Neural cell (in vitro differentiated cells): ENCODE measurements around the gene AVPR1B. TPM values are rescaled to one million over a fixed set of nuclear protein-coding genes. Genes with fewer than 3 reads are reported as not detected.

ENCODE experiments used
- H2AFZ ChIP-seq: fragments of 200-600, 300-800 bp; sonication (generic), shearing (Covaris generic); 2 replicates; pipeline ENCODE4 v1.6.0; 2014; ENCODE audit warnings: low read depth, mild to moderate bottlenecking, antibody characterized with exemption, low read length, moderate library complexity
- H3F3A ChIP-seq: fragments of 200-600 bp; shearing (Covaris generic); 2 replicates; pipeline ENCODE4 v1.6.1; 2016; ENCODE audit warnings: mild to moderate bottlenecking, moderate library complexity, mixed read lengths, antibody characterized with exemption, low read length; ENCODE audit not compliant: insufficient read depth, poor library complexity, severe bottlenecking
- H3K27ac ChIP-seq: fragments of 200-600, 300-800 bp; sonication (generic), shearing (Covaris generic); 2 replicates; pipeline ENCODE4 v1.5.1; 2014; ENCODE audit warnings: mild to moderate bottlenecking, low read length, moderate library complexity
- H3K27me3 ChIP-seq: fragments of 300-800, 200-600 bp; sonication (generic), shearing (Covaris generic); 2 replicates; pipeline ENCODE4 v1.6.0; 2014; ENCODE audit warnings: mild to moderate bottlenecking, low read depth, low read length, moderate library complexity; ENCODE audit not compliant: insufficient read depth
- H3K36me3 ChIP-seq: fragments of 300-800, 200-600 bp; sonication (generic), shearing (Covaris generic); 2 replicates; pipeline ENCODE4 v1.5.1; 2014; ENCODE audit warnings: mild to moderate bottlenecking, antibody characterized with exemption, low read length, moderate library complexity; ENCODE audit not compliant: insufficient read depth
- H3K4me2 ChIP-seq: fragments of 300-800, 200-600 bp; sonication (generic), shearing (Covaris generic); 2 replicates; pipeline ENCODE4 v1.6.0; 2014; ENCODE audit warnings: mild to moderate bottlenecking, low read length
- H3K4me3 ChIP-seq: fragments of 300-800, 200-600 bp; sonication (generic), shearing (Covaris generic); 2 replicates; pipeline ENCODE4 v1.5.1; 2014; ENCODE audit warnings: mild to moderate bottlenecking, low read length, moderate library complexity
- H3K79me2 ChIP-seq: fragments of 200-600 bp; shearing (Covaris generic); replicated peaks from 2 replicates; pipeline ENCODE4 v1.6.0; 2014; ENCODE audit warnings: mild to moderate bottlenecking, low read length, moderate library complexity; ENCODE audit not compliant: insufficient read depth
- H3K9ac ChIP-seq: fragments of 300-800, 200-600 bp; sonication (generic), shearing (Covaris generic); 2 replicates; pipeline ENCODE4 v1.6.1; 2016; ENCODE audit warnings: mild to moderate bottlenecking, low read length, mixed read lengths
- H3K9me2 ChIP-seq: fragments of 200-600 bp; shearing (Covaris generic); 2 replicates; pipeline ENCODE4 v1.6.1; 2016; ENCODE audit warnings: mild to moderate bottlenecking, low read length, mixed read lengths; ENCODE audit not compliant: insufficient read depth
- H3K9me3 ChIP-seq: fragments of 200-600, 300-800 bp; sonication (generic), shearing (Covaris generic); 2 replicates; pipeline ENCODE4 v1.6.1; 2016; ENCODE audit warnings: mild to moderate bottlenecking, mixed run types, low read length, moderate library complexity, mixed read lengths
- H4K20me1 ChIP-seq: fragments of 200-600 bp; shearing (Covaris generic); 2 replicates; pipeline ENCODE4 v1.6.1; 2016; ENCODE audit warnings: mild to moderate bottlenecking, mixed run types; ENCODE audit not compliant: insufficient read depth
- CTCF ChIP-seq: fragments of 450-650 bp; IDR thresholded peaks from 2 replicates; pipeline ENCODE4 v1.5.1; 2014; ENCODE audit warnings: antibody characterized with exemption, mild to moderate bottlenecking, moderate library complexity; ENCODE audit not compliant: poor library complexity, severe bottlenecking
- EP300 ChIP-seq: fragments of 450-650 bp; conservative IDR thresholded peaks from 2 replicates; pipeline ENCODE4 v1.6.1; 2014; ENCODE audit warnings: antibody characterized with exemption, mild to moderate bottlenecking, moderate library complexity; ENCODE audit not compliant: poor library complexity, severe bottlenecking
- MXI1 ChIP-seq: fragments of 450-650 bp; conservative IDR thresholded peaks from 2 replicates; pipeline ENCODE4 v1.6.1; 2014; ENCODE audit warnings: antibody characterized with exemption, mild to moderate bottlenecking; ENCODE audit not compliant: poor library complexity, severe bottlenecking
- POLR2AphosphoS5 ChIP-seq: IDR thresholded peaks from 2 replicates; pipeline ENCODE4 v1.6.1; 2012
- RAD21 ChIP-seq: fragments of 450-650 bp; conservative IDR thresholded peaks from 2 replicates; pipeline ENCODE4 v1.6.1; 2014; ENCODE audit warnings: antibody characterized with exemption, mild to moderate bottlenecking, moderate library complexity
- REST ChIP-seq: IDR thresholded peaks from 2 replicates; pipeline ENCODE4 v1.6.1; 2012; ENCODE audit warnings: borderline replicate concordance
- SMC3 ChIP-seq: fragments of 450-650 bp; conservative IDR thresholded peaks from 2 replicates; pipeline ENCODE4 v1.6.1; 2014; ENCODE audit warnings: antibody characterized with exemption, mild to moderate bottlenecking, moderate library complexity; ENCODE audit not compliant: poor library complexity
- TAF1 ChIP-seq: IDR thresholded peaks from 2 replicates; pipeline ENCODE4 v1.6.1; 2012; ENCODE audit warnings: low read depth
- polyA plus RNA-seq: library from polyadenylated mRNA; depleted of rRNA; stranded (reverse); fragments of >200 nt; gene quantifications from 2 replicates; pipeline ENCODE4 v1.2.3, GENCODE V29; 2014

Gene AVPR1B
- polyA plus RNA-seq, 1 donor from 2014 or later = not detected

DNA sequence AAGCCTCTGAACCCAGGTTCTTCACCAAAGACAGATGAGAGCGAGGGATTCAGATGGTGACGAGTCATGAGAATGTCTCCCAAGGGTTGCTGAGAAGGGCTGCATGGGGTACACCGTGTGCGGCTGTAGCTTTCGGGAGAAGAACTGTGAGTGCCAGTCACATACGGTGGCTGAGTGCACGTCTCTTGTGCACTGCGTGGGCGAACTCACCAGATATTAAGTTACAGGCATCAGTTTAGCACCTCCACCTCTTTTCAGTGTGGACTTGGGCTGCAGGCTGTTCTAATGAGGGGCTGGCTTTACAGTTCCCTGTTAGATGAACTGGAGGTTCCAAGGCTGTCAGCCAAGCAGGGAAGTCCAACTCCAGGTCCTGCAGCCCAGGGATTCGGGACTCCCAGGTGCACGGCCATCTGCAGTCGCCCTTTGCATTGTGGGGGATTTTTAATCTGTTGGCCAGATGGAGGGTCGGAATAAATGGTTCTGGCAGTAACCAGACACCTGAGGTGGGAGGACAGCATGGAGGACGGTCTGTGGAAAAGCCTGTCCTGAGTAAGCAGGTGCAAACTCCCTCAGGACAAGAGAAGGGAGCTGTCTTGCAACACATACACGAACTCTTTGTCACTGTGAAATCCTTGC, 26.5 kb upstream of the AVPR1B start:
- H3K4me2 ChIP-seq = no peak overlapping the region
- H3K27me3 ChIP-seq = no peaks in the 10 kb centered on the region
- no peak overlapping the region for H3K9ac ChIP-seq
- H3K9me2 ChIP-seq = no peaks in the 10 kb centered on the region
- H3K27ac ChIP-seq = no peak overlapping the region
- no peak overlapping the region for H3K4me3 ChIP-seq
- no peaks in the 10 kb centered on the region for H4K20me1 ChIP-seq
- H3K36me3 ChIP-seq = no peaks in the 10 kb centered on the region
- H3K9me3 ChIP-seq = peaks cover 5% of the 10 kb centered on the region
- H3K79me2 ChIP-seq = no peaks in the 10 kb centered on the region
- no peaks in the 10 kb centered on the region for H3F3A ChIP-seq
- no peak overlapping the region for H2AFZ ChIP-seq
- TF ChIP-seq EP300 (no peak), POLR2AphosphoS5 (no peak), REST (no peak), SMC3 (no peak), RAD21 (no peak), MXI1 (no peak), CTCF (no peak), TAF1 (no peak)

DNA sequence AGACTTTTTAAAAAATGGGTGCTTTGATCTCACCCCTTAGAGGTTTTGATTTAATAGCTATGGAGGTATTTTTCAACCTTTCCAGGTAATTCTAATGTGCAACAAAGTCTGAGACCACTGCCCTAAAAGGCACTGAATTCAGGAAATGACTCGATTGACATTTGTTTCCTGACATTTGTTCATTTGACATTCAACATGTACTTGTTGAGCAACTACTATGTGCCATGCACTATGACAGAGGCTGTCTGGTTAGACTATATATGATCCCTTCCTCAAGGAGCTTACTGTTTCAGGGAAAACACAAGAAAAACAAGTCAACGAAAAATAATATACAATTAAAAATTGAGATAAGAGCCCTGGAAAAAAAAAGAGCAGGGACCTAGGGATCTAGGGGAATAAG, 25.6 kb upstream of the AVPR1B start:
- Histone ChIP-seq H2AFZ (no peak overlapping the region), H3K9me2 (no peaks in the 10 kb centered on the region), H3K9ac (no peak overlapping the region), H3K27ac (no peak overlapping the region), H3K36me3 (no peaks in the 10 kb centered on the region), H4K20me1 (no peaks in the 10 kb centered on the region), H3K27me3 (no peaks in the 10 kb centered on the region), H3K79me2 (no peaks in the 10 kb centered on the region), H3K4me2 (no peak overlapping the region), H3K4me3 (no peak overlapping the region), H3F3A (no peaks in the 10 kb centered on the region), H3K9me3 (peaks cover 5% of the 10 kb centered on the region)
- TF ChIP-seq REST (no peak), CTCF (no peak)
